HG03103 (cell line): ENCODE measurements around the gene SMARCC1.

Source experiments
- ATAC-seq: cut with Tn5 transposase; IDR thresholded peaks from one replicate; pipeline ENCODE4 v1.9.1; 2021; ENCODE audit warnings: low read depth; ENCODE audit not compliant: unreplicated experiment

Gene SMARCC1

DNA sequence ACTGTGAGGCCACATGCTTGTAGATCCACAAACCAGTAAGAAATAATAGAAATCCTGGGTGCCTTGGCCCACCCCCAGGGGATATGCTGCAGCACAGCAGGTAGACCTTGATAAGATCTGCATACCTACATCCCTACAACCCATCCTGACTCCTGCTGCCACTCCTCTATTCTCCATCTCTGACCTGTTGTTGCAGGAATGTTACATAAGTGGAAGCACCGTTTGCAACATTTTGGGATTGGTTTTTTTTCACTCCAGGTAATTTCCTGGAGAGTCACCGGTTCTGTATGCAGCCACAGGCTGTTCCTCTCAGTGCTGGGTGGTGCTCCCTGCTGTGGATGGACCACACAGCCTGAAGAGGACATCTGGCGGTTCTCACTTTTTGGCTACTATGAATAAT is 186.9 kb downstream of the SMARCC1 start:
- ATAC-seq = no peak

DNA sequence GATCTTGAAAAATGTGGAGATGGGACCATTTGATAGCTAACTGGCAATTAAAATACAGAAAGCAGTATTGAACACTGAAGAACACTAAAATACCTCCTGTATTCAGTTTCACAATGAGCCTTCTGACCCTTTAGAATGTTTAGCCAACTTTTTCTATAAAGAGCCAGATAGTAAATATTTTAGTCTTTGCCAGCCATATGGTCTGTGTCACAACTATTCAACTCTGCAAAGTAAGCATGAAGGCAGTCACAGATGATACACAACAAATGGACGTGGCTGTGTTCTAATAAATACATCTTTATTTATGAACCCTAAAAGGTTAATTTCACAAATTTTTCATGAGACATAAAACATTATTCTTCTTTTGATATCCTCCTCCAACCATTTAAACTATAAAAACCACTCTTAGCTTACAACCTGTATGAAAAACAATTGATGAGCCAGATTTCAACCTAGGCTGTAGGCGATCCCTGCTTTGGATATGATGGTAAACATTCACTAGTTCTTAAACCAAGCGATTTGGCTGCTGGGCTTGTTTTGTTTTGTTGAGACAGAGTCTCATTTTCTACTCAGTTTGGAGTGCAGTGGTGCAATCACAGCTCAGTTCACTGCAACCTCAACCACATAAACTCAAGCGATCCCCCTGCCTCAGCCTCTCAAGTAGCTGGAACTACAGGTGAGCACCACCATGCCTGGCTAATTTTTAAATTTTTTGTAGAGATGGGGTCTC is 189.5 kb downstream of the SMARCC1 start:
- ATAC-seq = no peak

DNA sequence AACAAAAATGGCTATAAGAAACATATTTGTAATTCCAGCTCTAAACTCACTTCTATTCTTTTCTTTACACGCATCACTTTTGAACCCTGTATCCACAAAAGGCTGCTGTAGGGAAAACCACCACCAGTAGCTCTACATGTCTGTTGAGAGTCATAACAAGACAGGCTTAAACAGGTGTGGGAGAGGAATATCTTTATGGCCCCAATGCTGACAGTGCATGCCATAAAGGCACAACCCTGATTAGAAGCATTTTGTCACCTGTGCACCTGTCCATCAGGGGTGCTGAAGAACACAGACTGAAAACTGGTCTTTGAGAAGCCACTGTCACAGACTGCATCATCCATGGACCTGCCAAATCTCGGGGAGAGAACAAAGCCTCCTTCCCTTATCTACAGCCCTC is 191.5 kb downstream of the SMARCC1 start:
- no peak for ATAC-seq

DNA sequence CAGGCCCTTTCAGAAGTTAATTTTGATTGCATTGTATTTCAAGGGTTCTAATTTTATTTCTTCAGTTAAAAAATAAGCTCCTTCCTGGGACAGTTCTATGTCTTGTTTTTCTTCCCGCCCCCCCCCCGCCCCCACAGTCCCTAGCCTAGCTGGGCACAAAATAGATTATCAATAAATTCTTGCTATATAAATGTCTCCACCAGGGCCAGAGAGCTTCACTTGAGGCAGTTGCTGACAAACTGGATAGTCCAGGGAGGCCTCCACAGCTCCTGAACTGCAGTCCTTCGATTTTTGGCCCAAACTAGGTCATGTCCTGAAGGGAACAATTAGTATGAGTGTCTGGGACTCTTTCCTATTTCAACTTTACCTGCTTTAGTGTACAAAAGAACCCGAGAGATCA is 193.1 kb downstream of the SMARCC1 start:
- ATAC-seq = no peak

DNA sequence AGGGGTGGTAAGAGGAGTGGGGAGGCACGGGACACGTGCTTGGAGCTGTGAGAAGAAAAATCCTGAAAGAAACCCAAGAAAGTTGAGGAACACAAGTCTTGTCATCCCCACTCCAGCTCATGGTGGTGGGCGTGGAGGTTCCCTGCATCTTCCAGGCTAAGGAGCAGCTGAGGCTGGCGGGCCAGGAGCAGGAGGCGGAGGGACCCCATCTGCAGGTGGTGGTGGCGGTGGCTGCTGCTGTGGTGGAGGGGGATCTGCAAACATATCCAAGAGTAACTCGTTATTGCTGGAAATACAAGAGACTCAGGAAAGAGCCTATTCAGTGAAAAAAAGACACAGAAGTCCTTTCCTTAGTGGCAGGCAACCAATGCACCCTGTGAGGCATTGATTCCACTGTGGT is 193.6 kb downstream of the SMARCC1 start:
- no peak for ATAC-seq

DNA sequence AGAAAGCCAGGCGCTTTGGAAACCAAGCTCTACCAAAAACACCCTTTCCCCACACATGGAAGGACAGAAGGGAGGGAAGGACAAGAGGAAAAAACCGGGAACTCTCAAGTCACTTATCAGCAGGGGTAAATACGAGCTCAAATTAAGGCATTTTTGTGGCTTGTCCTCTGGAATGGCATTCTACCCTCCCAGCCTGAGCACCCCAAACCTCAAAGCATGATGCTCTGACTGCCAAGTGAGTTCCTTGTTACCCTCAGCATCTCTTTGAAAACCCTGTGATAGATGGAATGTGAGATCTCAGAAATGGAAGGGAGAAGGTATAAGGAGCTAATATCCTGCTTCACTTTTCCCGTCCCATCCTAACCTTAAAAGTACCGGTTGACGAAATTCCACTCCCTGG is 194.9 kb downstream of the SMARCC1 start:
- ATAC-seq = no peak

DNA sequence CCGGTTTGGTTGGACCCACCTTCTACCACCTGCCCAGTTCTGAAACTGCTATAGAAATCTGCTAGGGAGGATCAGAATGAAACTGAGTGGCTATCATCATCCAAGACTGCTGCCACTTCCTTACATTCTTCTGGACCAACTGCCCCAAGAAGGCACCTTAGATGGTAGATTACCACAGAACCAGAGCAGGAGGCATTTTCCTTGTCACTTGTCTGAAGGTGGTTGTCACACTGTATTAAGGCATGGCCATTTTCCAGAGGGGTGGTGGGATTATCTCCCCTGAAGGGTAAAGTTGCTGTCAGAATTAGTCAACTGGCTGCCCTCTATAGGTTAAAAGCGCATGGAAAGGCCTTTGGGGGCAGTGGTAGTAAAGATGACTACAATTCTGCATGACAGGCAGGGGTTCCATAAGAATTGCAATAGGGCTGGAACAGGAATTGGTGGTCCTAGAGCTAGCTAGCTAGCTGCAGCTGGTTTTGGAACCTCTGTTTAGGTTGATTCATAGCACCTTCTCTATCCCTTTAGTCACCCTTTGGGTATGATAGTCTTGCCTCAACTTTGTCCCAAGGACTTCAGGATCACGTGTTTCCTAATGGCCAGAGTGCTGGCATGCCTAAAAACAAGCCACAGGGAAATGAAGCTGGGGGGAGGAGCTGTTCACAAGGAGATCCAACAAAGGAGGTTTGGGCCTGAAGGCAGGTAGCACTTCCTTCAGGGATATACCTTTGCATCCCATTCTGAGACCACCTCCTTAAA is 198.2 kb downstream of the SMARCC1 start:
- no peak for ATAC-seq

DNA sequence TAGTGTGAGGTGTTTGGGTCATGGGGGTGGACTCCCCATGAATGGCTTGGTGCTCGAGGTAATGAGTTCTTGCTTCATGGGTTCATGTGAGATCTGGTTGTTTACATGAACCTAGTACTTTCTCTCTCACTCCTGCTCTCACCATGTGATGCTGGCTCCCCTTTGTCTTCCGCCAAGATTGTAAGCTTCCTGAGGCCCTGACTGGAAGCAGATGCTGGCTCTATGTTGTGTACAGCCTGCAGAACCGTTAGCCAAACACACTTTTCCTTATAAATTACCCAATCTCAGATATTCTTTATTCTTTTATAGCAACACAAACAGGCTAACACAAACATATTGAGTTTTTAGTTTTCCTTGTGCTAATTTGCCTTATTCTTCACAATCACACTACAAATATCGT is 199.9 kb downstream of the SMARCC1 start:
- ATAC-seq = no peak

DNA sequence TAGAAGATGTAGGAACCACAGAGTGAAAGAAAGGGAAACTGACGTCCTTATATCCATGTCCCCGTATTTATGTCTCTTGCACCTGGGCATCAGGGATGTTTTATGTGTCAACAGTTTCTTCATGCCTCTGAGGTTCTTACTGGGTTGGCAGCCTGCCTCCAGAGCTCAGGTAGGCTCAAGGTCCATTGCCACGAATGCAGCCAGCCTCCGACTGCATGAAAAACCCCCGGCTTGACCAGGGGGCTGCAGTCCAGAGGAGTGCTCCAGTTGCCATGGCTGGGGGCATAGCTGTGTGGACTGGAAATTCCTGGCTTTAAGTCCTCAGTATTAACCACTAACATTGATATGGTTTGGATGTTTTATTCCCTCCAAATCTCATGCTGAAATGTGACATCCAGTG is 200.3 kb downstream of the SMARCC1 start:
- no peak for ATAC-seq

DNA sequence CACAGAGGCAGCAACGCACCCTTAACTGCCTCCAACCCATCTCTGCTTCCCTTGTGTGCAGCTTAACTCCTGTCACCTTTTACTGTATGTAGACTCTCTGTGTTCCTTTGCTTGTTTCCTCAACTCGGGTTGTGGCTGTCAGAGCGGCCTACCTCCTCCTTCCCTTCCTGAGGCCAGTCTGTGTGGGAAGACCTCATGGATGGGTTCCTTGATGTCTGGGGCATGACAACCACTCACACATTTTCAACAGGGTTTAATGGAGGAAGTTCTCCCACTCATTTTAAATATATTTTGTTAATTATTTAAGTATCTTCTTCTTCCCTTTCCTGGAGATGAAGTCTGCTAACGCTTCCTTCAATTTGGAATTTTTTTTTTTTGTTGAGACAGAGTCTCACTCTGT is 201.2 kb downstream of the SMARCC1 start:
- no peak for ATAC-seq

DNA sequence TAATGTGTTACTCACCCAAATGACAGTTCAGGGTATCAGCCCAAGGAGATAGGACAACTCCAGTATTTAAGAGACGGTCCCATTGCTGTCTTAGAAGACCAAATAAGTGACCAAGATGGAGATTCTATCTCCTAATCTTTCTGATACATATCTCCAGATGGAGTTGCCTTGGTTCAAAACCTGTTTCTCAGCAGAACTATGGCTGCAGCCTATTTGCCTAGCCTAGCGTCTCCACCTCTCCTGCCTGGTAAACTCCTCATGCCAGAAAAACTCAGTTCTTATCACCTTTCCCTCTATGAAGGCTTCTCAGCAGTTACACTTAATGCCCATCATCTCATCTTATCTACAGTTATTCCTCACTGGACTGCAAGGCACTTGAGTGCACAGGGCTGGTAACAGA is 201.8 kb downstream of the SMARCC1 start:
- no peak for ATAC-seq

DNA sequence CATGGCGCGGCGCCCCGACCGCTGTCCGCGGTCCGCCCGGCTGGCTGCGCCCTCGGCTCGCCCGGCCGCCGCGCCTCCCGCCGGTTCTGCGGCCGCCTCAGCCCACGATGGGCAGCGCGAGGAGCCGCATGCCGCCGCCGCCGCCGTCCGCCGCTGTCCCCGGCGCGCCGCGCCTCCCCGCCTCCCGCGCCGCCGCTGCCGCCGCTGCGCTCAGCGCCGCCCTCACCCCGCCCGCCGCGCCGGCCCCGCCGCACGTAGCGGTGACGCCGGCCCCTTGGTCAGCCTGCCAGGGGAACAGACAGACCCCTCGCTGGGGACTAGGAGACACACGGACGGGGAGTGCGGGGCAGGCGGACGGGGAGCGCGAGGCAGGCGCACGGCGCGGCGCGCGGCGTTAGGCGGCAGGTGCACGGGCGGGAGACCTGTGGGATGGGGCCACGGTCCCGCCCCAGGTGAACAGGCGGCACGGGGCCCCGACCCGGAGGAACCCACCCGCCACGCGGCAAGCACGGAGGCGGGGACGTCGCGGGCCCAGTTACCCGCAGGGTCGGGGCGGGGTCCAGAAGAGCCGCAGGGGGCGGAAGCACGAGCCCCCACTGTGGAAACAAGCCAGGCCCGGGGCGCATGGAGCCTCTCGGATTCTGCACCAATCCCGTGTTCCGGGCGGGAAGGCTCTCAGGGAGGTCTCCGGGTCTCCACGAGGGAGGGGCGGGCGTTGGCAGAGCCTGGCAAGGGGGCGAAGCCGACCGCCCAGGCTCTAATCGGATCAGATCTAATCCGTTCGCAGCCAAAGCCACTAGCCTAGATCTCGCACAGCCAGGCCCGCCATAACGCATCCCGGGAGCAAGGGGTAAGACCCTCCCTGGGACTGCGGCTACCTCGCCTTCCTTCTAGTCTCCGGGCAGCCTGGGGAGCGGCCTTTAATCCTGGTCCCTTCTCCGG is 202.7 kb downstream of the SMARCC1 start, which contains the start of gene CSPG5:
TSS of gene CSPG5 (minus strand) at position 175 of the 942 bp plus-strand sequence. CDS start at position 3, 172 bp downstream.
- no peak for ATAC-seq

DNA sequence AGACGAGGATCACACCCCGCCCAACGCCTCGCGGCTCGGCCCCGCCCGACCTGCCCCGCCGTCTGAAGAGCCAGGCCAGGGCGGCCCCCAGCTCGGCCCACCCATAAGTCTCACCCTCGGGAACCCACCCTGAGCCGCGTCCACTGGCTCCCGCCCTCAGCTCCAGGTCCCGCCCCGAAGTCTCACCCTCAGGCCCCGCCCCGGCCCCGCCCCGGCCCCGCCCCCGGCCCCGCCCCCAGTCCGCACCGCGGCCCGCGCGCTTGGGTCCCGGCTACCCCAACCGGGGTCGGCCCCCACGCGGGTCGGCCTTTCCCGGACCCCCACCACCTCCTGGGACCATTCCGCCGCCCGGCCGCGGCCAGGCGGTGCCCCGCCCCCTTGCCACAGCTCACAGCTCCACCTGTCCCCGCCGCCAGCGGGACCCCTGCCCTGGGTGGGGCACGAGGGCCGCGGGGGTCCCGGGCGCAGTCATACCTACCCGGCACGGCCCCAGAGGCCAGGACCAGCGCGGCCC is 203.5 kb downstream of the SMARCC1 start:
- no peak for ATAC-seq

DNA sequence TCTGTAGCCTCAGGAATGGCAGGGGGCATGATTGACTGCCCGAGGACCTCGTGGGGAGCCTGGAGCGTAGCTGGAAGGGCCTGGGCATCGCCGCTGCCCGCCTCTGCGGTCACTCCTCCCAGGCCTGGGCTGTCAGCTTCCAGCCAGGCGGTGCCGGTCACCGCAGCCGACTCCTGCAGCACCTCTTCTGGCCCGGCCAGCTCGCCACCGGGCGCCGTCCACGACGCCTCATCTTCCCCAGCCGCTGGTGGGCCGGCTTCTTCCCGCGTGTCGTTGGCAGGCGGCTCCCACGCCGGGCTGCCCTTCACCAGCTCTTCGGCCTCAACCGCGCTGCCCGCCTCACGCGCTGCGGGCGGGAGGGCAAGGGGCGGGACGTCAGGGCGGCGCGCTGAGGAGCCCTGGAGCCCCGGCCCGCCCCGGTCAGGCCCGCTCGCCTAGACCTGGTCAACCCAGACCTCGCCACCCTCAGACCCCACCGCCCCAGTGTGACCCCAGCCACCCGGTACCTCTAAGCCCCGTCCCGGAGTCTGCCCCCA is 204.0 kb downstream of the SMARCC1 start:
- ATAC-seq = no peak

DNA sequence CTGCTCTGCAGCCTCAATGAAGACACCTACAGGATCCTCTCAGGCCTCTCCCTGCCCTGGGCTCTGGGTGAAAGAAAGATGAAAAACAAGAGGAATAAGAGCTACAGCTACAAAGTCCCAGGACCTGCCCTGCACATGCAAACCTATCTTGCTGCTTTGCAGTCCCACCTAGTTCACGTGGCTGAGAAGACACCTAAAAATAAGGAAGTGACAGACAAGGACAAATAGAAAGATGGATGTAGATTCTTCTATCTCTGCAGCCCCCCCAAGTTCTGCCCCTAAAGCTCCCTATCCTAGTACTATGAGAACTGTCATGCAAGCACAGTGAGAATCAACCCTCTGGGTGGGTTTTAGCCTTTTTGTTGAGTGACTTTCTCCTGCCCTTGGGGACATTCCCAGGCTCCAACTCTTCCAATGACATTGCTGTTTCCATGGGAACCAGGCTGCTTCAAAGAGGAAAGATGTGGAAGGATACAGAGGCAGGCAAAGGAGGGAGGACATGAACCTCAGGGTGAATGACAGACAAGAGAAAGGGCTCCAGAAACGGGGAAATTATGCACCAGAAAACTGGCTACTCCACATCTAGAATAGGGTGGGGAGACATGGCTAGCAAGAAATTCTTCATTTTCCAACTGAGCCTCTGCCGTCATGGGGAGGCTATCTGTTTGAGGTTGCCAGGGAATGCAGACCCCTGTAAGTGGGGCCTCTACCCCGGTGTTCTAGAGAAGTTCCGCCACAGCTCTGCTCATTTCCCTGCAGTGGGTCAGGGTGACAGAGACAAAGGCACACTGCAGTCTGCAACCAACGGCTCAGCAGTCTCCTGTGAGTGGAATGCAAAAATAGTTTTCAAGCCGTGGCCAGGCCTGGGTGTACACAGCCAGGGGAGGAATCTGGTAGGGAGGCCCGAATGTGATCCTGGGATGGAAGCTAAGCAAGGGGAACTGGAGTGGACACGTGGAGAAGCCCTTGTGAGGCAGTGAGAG is 208.2 kb downstream of the SMARCC1 start:
- ATAC-seq = no peak

DNA sequence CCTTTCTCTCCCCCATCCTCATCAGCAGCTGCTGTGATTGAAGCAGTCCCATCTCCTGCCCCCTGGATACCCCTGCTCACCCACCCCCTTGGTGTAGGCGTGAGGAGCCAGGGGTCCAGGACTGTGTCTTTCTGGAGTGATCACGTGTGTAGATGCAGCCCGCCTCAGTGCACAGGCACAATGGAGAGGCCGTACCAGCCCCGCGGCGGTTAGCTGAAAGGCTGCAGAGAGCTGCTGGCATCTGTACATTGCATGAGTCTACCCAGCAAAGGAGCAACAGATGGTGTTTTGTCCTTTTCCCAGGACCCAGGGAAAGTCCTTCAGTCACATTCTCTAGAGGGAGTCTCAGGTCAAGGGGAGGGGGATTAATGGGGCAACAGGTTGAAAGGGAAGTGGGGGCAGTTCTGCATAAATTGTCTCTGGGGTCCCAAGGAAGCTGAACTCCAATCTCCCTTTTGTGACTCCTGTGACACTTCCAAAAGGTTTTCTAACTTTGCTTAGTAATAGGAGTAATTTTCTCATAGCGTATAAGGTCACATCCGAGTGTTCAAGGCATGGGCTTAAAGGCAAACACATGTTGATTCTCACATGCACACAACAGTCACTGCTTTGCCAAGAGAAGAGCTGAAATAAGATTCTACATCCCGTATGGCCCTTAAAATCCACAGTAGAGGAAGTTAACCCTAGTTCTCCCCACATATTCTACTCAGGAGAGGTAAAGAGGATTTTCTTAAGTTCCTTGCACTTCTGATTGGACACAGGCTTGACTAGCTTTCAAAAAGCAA is 210.1 kb downstream of the SMARCC1 start:
- no peak for ATAC-seq

DNA sequence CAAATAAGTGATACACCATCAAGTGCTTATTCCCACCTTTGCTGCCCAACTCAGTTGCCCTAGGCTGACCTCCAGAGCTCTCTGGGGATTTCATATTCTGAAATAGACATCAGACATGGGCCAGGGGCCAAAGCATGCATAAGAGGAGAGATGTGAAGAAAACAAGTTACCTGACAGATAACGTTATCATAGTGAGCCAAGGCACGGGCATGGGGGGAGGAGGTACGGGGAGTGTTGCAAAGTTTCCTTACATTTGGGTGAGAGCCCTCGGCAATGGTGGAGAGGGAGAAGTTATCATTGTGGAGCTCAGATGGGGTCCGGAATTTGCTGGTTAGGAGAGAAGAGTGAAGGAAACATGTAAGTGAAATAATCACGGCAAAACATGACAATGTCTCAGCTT is 212.8 kb downstream of the SMARCC1 start:
- no peak for ATAC-seq

DNA sequence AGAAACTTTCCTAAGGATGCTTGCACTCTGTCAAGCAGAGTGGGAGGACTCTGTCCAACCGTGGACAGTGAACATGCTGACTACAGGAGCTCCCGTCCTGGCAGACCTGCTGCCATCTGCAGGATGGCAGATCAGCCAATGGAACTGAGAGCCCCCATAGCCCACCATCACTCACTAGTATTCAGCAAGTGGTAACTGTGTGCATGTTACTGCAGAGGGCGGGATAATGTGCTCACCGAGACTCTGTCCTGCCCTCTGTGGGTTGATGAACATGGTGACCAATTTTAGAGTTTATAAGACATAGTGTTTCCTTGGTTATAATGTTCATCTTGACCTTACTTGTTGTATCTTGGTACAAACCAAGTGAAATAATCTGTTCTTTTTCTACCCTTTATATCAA is 214.5 kb downstream of the SMARCC1 start:
- no peak for ATAC-seq

DNA sequence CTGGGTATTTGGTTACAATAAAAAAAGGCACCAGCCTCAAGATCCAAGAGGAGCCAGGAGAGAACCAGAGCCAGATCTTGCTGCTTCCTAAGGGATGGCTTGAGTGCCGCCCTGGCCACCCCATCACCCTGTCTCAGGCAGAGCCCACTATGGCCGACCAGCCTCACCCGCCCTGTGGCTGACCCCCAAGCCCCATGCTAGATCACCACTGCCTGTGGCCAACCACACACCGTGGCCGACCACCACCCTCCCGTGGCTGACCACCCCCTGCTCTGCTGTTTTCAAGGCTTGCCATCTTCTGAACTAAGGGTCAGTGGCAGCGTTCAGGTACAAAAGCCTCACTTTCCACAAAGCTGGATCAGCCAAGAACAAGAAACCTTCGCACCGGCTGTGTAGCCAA is 215.0 kb downstream of the SMARCC1 start:
- no peak for ATAC-seq
